Measurements from ENCODE around the gene NVL. TPM values are rescaled to one million over a fixed set of nuclear protein-coding genes. Genes with fewer than 3 reads are reported as not detected.
"Not testable (repeated sequence)": the region's sequence is repeated elsewhere in the genome, so short reads cannot be mapped to it uniquely, and the experiment has no call there.

Gene NVL
- polyA plus RNA-seq, 3 donors: 37.0 to 45.4 (median 39.8) TPM

- no peak for DNase-seq (ENCODE audit: extremely low read depth in 1 of 11, low read depth in 9 of 11, low spot score in 4 of 11)
These were observed 13.7 kb upstream of the NVL start for GRCh38 chr1:224343679-224344078.

DNA sequence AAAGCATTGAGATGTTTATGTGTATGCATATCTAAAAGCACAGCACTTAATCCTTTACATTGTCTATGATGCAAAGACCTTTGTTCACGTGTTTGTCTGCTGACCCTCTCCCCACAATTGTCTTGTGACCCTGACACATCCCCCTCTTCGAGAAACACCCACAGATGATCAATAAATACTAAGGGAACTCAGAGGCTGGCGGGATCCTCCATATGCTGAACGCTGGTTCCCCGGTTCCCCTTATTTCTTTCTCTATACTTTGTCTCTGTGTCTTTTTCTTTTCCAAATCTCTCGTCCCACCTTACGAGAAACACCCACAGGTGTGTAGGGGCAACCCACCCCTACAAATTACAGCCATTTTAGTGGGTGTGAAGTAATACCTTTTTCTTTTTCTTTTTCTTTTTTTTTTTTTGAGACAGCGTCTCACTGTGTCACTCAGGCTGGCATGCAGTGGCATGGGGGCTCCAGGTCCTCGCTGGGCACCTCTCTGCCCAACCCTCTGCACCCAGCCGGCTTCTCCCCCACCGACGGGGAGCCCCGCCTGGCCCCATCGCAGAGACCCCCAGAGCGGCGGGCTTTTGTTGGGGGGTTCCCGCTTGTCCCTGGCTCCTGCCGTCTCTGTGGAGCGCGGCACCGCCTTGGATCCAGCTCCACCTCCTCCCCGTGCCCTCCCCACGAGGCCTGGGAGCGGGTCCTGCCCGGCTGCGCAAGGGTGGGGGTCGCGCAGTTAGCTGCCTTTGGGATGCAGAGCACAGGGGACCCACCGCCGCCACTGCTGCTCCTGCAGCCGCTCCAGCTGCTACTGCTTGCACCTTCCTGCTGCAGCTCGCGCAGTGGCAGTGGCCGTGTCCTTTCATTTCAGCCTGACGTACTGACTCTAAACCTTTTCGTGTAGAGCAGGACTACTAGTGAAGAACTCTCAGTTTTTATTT lies 10.7 kb upstream of the NVL start:
- DNase-seq (ENCODE audit: extremely low read depth in 1 of 11, low read depth in 9 of 11, low spot score in 4 of 11): not testable (repeated sequence)

DNA sequence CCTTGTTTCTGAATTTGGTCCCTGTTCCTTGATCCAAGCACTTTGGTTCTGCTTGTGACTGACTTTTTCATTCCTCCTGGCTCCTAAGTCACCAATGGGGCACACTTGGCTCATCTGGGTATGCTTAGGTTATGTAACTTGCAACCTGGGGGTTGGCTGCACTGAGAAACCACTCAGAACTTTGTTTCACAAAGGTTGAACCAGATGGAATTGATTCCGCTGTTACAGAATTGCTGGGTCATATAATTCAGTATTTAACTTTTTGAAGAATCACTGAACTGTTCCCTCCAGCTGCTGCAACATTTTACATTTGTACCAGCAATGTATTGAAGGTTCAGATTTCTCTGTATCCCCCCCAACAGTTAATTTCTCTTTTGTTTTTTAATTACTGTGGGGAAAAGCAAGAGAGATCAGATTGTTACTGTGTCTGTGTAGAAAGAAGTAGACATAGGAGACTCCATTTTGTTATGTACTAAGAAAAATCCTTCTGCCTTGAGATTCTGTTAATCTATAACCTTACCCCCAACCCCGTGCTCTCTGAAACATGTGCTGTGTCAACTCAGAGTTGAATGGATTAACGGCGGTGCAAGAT lies 9.6 kb upstream of the NVL start:
- no peak for DNase-seq (ENCODE audit: extremely low read depth in 1 of 11, low read depth in 9 of 11, low spot score in 4 of 11)

DNA sequence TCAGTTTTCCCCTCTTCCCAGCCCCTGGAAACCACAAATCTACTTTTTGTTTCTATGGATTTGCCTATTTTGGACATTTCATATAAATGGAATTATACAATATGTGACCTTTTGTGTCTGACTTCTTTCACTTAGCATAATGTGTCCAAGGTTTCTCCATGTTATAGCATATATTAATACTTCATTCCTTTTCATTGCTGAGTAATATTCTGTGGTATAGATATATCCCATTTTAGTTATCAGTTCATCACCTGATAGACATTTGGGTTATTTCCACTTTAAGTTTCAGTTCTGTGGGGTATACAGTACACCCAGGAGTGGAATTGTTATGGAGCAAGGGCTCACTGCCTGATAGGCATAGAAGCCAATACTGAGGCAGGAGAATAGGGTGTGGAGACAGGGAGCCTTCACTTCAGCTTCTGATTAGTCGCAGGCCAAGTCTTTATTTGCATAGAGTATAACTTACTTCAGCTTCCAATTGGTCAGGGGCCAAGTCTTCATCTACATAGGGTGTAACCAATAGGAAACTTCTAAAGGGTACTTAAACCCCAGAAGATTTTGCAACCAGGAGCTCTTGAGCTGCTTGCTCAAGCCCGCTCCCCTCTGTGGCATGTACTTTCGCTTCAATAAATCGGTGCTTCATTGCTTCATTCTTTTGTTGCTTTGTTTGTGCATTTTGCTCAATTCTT lies 8.3 kb upstream of the NVL start:
- no peak for DNase-seq (ENCODE audit: extremely low read depth in 1 of 11, low read depth in 9 of 11, low spot score in 4 of 11)

DNA sequence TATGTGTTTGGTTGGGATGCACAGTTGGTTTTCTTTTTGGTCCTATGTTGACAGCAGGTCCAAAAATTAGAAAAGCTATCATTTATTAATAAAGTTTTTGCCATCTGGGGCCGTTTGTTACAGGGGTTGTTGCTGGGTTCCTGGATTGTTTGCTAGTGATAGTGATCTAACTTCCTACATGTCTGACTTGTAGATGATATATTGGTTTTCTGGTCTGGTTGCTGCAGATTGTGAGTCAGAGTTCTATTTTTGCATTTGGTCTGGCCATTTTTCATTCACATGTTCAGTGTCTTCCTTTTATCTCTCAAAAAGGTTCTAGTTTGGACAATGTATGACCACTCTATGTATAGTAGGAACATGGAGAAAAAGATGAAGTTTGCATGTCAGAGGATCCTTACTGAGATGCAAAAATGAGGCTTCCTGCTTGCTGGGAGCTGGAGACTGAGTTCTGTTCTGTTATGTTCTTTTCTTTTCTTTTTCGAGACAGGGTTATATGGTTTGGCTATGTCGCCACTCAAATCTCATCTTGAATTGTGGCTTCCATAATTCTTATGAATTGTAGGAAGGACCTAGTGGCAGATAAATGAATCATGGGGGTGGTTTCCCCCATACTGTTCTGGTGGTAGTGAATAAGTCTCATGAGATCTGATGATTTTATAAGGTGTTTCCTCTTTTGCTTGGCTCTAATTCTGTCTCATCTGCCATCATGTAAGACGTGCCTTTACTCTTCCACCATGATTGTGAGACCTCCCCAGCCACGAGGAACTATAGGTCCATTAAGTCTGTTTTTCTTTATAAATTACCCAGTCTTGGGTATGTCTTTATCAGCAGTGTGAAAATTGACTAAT lies 4.2 kb upstream of the NVL start:
- no peak for DNase-seq (ENCODE audit: extremely low read depth in 1 of 11, low read depth in 9 of 11, low spot score in 4 of 11)

DNA sequence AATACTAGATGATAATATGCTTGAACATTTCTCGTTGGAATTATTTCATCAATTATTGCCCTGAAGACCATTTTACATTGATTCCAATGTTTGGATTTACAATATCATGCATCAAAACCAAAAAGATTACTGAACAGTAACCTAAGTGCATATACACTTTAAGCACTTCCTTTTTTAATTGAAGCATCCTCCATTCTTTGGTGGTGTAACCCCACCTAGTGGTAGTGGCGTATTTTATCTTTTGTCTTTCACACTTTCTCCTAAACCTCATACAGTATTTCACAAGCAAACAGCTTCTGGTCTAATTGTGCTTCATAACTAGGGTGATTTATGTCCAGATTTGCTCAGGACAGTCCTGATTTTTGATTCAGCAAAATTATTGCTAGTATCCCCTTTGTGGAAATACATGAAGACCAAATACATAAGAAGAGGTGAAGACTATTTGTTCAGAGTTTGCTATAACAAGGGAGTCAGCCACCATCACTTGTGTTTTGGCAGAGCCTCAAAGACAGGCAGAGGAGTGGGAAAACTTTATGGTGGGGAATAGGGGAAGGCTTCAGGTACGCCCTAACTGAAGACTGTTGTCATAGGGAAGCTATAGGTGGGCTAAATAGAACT lies 3.4 kb upstream of the NVL start:
- peak in 2 of 11 donors; percentile 47 to 58 for DNase-seq (ENCODE audit: extremely low read depth in 1 of 11, low read depth in 9 of 11, low spot score in 4 of 11)

- no peak for DNase-seq (ENCODE audit: extremely low read depth in 1 of 11, low read depth in 9 of 11, low spot score in 4 of 11)
These were observed 1.9 kb upstream of the NVL start for GRCh38 chr1:224331824-224332223.

DNA sequence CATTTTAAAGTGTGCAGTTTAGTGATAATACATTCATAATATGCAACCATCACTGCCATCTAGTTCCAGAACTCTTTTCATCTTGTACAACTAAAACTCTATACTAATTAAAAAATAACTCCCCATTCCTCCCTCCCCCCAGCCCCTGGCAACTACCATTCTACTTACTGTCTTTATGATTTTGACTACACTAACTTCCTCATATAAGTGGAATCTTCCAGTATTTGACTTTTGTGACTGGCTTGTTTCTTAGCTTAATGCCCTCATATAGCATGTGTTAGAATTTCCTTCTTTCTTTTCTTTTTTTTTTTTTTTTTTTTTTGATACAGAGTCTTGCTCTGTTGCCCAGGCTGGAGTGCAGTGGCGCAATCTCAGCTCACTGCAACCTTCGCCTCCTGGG lies 1.4 kb upstream of the NVL start:
- no peak for DNase-seq (ENCODE audit: extremely low read depth in 1 of 11, low read depth in 9 of 11, low spot score in 4 of 11)

DNA sequence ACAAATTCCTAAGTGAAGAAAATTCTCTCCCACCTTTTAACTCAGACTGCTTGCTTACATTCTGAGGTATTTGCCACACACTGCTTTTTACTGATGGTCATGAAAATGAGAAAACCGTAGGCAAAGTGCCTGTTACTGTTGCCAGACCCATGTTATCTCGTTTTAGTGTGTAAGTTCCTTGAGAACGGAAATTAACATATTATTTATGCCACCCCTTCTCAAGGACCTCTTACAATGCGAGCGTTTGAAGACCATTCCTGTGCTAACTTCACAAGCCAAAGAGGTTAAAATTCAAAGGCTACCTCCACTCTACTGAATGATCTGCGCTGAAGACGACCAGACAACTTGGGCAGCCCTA lies 509 bp downstream of the NVL start:
- no peak for DNase-seq (ENCODE audit: extremely low read depth in 1 of 11, low read depth in 9 of 11, low spot score in 4 of 11)

- no peak for DNase-seq (ENCODE audit: extremely low read depth in 1 of 11, low read depth in 9 of 11, low spot score in 4 of 11)
These were observed 1.3 kb downstream of the NVL start for GRCh38 chr1:224328644-224329043.

DNA sequence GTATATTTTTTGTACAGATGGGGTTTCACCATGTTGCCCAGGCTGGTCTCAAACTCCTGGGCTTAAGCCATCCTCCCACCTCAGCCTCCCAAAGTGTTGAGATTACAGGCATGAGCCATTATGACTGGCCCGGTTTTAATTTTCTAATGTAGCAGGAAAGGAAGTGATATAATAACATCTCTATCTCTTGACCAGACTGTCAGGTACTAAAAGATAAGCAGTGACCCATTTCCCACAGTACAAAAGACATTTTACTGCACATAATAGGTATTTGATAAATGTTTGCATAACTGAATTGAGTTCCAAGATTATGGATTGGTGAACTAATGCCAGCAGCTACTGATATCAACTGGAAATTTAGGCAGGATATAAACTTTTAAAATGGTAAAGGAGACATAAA lies 4.0 kb downstream of the NVL start:
- no peak for DNase-seq (ENCODE audit: extremely low read depth in 1 of 11, low read depth in 9 of 11, low spot score in 4 of 11)

DNA sequence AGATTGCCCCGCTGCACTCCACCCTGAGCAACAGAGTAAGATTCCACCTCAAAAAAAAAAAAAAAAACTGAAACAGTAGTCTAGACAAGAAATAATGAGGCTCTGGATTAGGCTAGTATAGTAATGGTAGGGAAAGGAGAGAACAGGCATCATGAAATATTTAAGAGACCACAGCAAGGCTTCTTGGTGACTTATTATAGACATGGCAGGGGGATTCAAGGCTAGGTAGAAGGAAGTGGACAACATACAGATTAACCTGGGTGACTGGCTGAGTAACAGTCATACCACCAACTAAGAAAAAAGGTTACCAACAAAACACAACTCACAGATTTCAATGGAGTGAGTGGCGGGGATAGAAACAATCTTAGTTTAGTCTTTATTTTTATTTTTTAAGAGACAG lies 8.3 kb downstream of the NVL start:
- no peak for DNase-seq (ENCODE audit: extremely low read depth in 1 of 11, low read depth in 9 of 11, low spot score in 4 of 11)

DNA sequence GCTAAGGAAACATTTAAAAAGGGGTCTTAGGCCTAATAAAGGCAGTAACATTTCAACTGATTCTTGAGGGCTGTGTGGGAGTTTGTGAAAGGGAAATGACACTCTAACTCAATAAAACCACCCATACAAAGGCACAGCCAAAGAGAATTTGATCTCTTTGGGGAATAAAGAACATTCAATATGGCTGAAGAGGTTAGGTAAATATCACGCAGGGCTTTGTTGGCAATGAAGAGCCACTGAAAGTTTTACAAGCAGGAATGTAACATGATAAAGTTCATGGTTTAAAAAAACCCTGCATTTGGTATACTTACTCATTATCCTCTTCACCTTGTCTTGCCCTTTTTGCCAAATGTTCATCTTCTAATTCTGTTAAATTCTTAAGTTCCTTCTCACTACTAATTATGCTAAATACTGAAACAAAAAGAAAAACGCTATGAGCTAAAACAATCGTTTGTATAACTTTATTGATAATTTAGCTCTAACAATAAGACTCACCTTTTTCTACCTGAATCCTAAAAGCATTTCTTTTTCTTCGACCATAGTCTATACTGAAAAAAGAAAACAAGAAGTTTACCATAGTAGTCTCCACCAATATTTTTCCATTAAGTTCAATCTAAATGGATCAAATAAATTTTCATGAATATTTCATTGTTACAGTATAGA lies 12.5 kb downstream of the NVL start:
- DNase-seq (ENCODE audit: extremely low read depth in 1 of 11, low read depth in 9 of 11, low spot score in 4 of 11): no peak

DNA sequence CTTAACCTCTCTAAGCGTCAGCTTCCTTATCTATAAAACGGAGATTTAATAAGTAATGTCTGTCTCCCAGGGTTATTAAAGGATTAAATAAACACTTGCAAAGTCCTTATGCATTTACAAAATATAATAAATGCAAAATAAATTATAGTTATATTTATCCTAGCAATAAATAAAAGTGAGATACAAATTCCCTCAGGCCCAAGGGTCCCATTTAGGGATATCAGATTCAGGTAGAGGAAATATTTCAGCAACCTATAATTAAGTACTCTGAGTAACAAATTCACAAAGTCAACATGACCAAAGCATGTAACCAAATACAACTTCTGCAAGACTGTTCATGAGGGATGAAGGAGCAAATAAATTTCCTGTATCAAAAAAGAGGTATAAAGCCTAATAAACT lies 17.9 kb downstream of the NVL start:
- no peak for DNase-seq (ENCODE audit: extremely low read depth in 1 of 11, low read depth in 9 of 11, low spot score in 4 of 11)

- DNase-seq (ENCODE audit: extremely low read depth in 1 of 11, low read depth in 9 of 11, low spot score in 4 of 11): not testable (repeated sequence)
These were observed 18.5 kb downstream of the NVL start for GRCh38 chr1:224311503-224311902.

- no peak for DNase-seq (ENCODE audit: extremely low read depth in 1 of 11, low read depth in 9 of 11, low spot score in 4 of 11)
These were observed 21.9 kb downstream of the NVL start for GRCh38 chr1:224308064-224308463.

- no peak for DNase-seq (ENCODE audit: extremely low read depth in 1 of 11, low read depth in 9 of 11, low spot score in 4 of 11)
These were observed 25.2 kb downstream of the NVL start for GRCh38 chr1:224304767-224305166.

DNA sequence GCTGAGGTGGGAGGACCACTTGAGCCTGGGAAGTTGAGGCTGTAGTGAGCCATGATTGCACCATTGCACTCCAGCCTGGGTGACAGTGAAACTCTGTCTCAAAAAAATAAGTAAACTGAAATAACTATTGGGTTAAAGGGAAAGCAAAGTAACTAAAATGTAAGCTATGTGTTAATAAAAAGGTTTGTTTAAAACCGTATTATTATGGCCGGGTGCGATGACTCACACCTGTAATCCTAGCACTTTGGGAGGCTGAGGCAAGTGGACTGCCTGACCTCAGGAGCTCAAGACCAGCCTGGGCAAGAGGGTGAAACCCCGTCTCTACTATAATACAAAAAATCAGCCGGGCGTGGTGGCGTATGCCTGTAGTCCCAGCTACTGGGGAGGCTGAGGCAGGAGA lies 27.0 kb downstream of the NVL start:
- DNase-seq (ENCODE audit: extremely low read depth in 1 of 11, low read depth in 9 of 11, low spot score in 4 of 11): no peak

Data from renal cortex interstitium (tissue), 11 donors.